ENCODE data around the gene CHRND. TPM values are rescaled to one million over a fixed set of nuclear protein-coding genes. Genes with fewer than 3 reads are reported as not detected.

CHRND gene
- total and polyA plus RNA-seq, 2 of the 8 experiments (the other 6 are each of a cell fraction or from before 2014, with no cell fraction given), result 0.24 TPM; not detected in 1

- no peak for TF ChIP-seq RBBP5 (IDR thresholded peaks at IDR 0.05; ENCODE audit: borderline replicate concordance, low read depth, low read length)
Observed at GRCh38 chr2:232543928-232544631, 18.1 kb downstream of the CHRND start (continued).
